OCI-LY1 (cell line): Measurements from ENCODE around the gene COMP.
"Not testable (repeated sequence)": the region's sequence is repeated elsewhere in the genome, so short reads cannot be mapped to it uniquely, and the experiment has no call there.

Experiments used
- H2AFZ ChIP-seq: fragments of 200-600 bp; sonication (generic), shearing (Covaris generic); 2 replicates; pipeline ENCODE4 v1.6.0; 2014; ENCODE audit warnings: antibody characterized with exemption, mild to moderate bottlenecking, low read length
- H3F3A ChIP-seq: fragments of 200-600 bp; sonication (generic), shearing (Covaris generic); 2 replicates; pipeline ENCODE4 v1.6.0; 2014; ENCODE audit warnings: mild to moderate bottlenecking, antibody characterized with exemption, low read length, moderate library complexity; ENCODE audit not compliant: insufficient read depth
- H3K27ac ChIP-seq: fragments of 200-600 bp; sonication (generic); 2 replicates; pipeline ENCODE4 v1.5.1; 2014; ENCODE audit warnings: low read length, mixed run types, mild to moderate bottlenecking, low read depth; ENCODE audit not compliant: poor library complexity, severe bottlenecking
- H3K27me3 ChIP-seq: fragments of 200-600 bp; sonication (generic); 2 replicates; pipeline ENCODE4 v1.6.0; 2014; ENCODE audit warnings: antibody characterized with exemption, mild to moderate bottlenecking, low read length, moderate library complexity; ENCODE audit not compliant: insufficient read depth
- H3K36me3 ChIP-seq: fragments of 200-600 bp; sonication (generic); 2 replicates; pipeline ENCODE4 v1.6.1; 2014; ENCODE audit warnings: mild to moderate bottlenecking, antibody characterized with exemption, low read length, moderate library complexity, mixed read lengths; ENCODE audit not compliant: insufficient read depth
- H3K4me1 ChIP-seq: fragments of 200-600 bp; sonication (generic); 2 replicates; pipeline ENCODE4 v1.5.1; 2014; ENCODE audit warnings: mild to moderate bottlenecking, low read length, moderate library complexity; ENCODE audit not compliant: insufficient read depth, severe bottlenecking
- H3K4me2 ChIP-seq: fragments of 200-600 bp; sonication (generic), shearing (Covaris generic); 2 replicates; pipeline ENCODE4 v1.6.1; 2014; ENCODE audit warnings: low read length
- H3K4me3 ChIP-seq: fragments of 200-600 bp; sonication (generic); 2 replicates; pipeline ENCODE4 v1.5.1; 2014; ENCODE audit warnings: low read length, low read depth, mild to moderate bottlenecking, mixed read lengths; ENCODE audit not compliant: poor library complexity, severe bottlenecking
- H3K79me2 ChIP-seq: fragments of 200-600 bp; shearing (Covaris generic); 2 replicates; pipeline ENCODE4 v1.6.1; 2016; ENCODE audit warnings: mixed run types, low read length, mixed read lengths; ENCODE audit not compliant: insufficient read depth
- H3K9ac ChIP-seq: fragments of 200-600 bp; sonication (generic), shearing (Covaris generic); 2 replicates; pipeline ENCODE4 v1.6.1; 2014; ENCODE audit warnings: mild to moderate bottlenecking, low read length, mixed read lengths
- H3K9me2 ChIP-seq: fragments of 200-600 bp; sonication (generic), shearing (Covaris generic); 2 replicates; pipeline ENCODE4 v1.6.1; 2014; ENCODE audit warnings: low read depth, mild to moderate bottlenecking, low read length, mixed read lengths
- H3K9me3 ChIP-seq: fragments of 200-600 bp; shearing (Covaris generic); 2 replicates; pipeline ENCODE4 v1.6.1; 2014; ENCODE audit warnings: low read length, mixed read lengths
- H4K20me1 ChIP-seq: fragments of 200-600 bp; sonication (generic), shearing (Covaris generic); 2 replicates; pipeline ENCODE4 v1.6.0; 2016; ENCODE audit warnings: mild to moderate bottlenecking, low read length; ENCODE audit not compliant: insufficient read depth
- EZH2 ChIP-seq: fragments of 200-600 bp; sonication (generic), shearing (Covaris generic); IDR thresholded peaks from 2 replicates; pipeline ENCODE4 v1.8.0; 2017; ENCODE audit warnings: borderline replicate concordance, mixed run types, mild to moderate bottlenecking, antibody characterized with exemption, low read length, moderate library complexity, mixed read lengths
- TF ChIP-seq, protein P1 (sequence below): fragments of 200-600 bp; sonication (generic), shearing (Covaris generic); IDR thresholded peaks from 2 replicates; pipeline ENCODE4 v1.5.1; 2017; ENCODE audit warnings: mild to moderate bottlenecking, antibody characterized with exemption, low read length, moderate library complexity, mixed read lengths

The COMP gene

DNA sequence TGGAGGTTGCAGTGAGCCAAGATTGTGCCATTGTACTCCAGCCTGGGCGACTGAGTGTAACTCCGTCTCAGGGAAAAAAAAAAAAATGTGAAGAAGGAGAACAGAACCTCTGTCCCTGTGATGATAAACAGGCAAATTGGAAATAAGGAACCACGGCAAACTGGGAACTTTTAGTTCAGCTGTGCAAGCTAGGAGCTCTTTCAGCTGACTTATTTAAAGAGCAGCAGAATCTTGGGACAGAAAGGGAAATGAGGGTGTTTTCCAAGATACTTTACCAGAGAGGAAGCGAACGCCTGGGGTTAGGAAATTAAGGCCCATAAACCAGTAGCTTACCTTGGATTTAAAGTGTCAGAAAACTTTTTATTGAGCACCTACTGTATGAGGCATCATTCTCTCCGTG, 37.7 kb upstream of the COMP start:
- Histone ChIP-seq H3K4me1 (peaks cover 9% of the 10 kb centered on the region), H3K9me2 (no peaks in the 10 kb centered on the region), H2AFZ (no peak overlapping the region), H3K4me2 (no peak overlapping the region), H3K4me3 (no peak overlapping the region), H3K27ac (no peak overlapping the region), H3F3A (no peaks in the 10 kb centered on the region), H3K27me3 (peaks cover 6% of the 10 kb centered on the region; the same call in 1 of the 2 replicates), H3K9ac (no peak overlapping the region), H3K9me3 (peaks cover 3% of the 10 kb centered on the region; the same call in 1 of the 2 replicates), H4K20me1 (peaks cover 3% of the 10 kb centered on the region; the same call in 1 of the 2 replicates), H3K36me3 (peaks cover 14% of the 10 kb centered on the region), H3K79me2 (peaks cover 15% of the 10 kb centered on the region)
- TF ChIP-seq, protein P1, sequence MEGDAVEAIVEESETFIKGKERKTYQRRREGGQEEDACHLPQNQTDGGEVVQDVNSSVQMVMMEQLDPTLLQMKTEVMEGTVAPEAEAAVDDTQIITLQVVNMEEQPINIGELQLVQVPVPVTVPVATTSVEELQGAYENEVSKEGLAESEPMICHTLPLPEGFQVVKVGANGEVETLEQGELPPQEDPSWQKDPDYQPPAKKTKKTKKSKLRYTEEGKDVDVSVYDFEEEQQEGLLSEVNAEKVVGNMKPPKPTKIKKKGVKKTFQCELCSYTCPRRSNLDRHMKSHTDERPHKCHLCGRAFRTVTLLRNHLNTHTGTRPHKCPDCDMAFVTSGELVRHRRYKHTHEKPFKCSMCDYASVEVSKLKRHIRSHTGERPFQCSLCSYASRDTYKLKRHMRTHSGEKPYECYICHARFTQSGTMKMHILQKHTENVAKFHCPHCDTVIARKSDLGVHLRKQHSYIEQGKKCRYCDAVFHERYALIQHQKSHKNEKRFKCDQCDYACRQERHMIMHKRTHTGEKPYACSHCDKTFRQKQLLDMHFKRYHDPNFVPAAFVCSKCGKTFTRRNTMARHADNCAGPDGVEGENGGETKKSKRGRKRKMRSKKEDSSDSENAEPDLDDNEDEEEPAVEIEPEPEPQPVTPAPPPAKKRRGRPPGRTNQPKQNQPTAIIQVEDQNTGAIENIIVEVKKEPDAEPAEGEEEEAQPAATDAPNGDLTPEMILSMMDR, result no peak
- no peak for TF ChIP-seq EZH2

- TF ChIP-seq EZH2, result no peak
- TF ChIP-seq, protein P1, result no peak
- no peaks in the 10 kb centered on the region; the same call in 1 of the 2 replicates for H3K27me3 ChIP-seq
- no peaks in the 10 kb centered on the region for H3K79me2 ChIP-seq
- no peak overlapping the region for H3K27ac ChIP-seq
- no peak overlapping the region for H2AFZ ChIP-seq
- H3K9me3 ChIP-seq, result no peaks in the 10 kb centered on the region
- H3K9ac ChIP-seq, result no peak overlapping the region
- H3F3A ChIP-seq, result no peaks in the 10 kb centered on the region
- H3K36me3 ChIP-seq, result no peaks in the 10 kb centered on the region
- no peak overlapping the region for H3K4me3 ChIP-seq
- H4K20me1 ChIP-seq, result no peaks in the 10 kb centered on the region
- no peaks in the 10 kb centered on the region for H3K9me2 ChIP-seq
- no peaks in the 10 kb centered on the region for H3K4me1 ChIP-seq
- no peak overlapping the region for H3K4me2 ChIP-seq
Measured at GRCh38 chr19:18817574-18817973, 26.5 kb upstream of the COMP start.

DNA sequence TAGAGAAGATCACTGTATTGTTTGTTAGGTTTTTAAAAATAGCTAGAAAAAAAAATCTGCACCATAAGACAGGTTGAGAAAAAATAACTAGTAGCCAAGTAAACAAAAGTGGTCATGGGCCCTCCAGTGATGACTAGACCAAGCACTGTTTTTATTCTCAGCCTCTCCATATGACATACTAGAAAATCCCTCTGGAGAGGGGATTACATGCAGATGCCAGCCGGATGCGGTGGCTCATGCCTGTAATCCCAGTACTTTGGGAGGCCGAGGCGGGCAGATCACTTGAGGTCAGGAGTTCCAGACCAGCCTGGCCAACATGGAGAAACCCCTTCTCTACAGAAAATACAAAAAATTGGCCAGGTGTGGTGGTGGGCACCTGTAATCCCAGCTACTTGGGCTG, 25.5 kb upstream of the COMP start:
- not testable (repeated sequence) for H3K79me2 ChIP-seq, H3K27me3 ChIP-seq, H4K20me1 ChIP-seq, H3K36me3 ChIP-seq, H3F3A ChIP-seq, H3K9me3 ChIP-seq, H3K9me2 ChIP-seq, H2AFZ ChIP-seq, H3K27ac ChIP-seq, H3K9ac ChIP-seq, H3K4me3 ChIP-seq, H3K4me2 ChIP-seq, H3K4me1 ChIP-seq

GRCh38 chr19:18815673-18816072, 24.6 kb upstream of the COMP start:
- Histone ChIP-seq H3K9ac (no peak overlapping the region), H4K20me1 (no peaks in the 10 kb centered on the region), H3K4me3 (no peak overlapping the region), H3K36me3 (no peaks in the 10 kb centered on the region), H2AFZ (no peak overlapping the region), H3K4me1 (no peaks in the 10 kb centered on the region), H3F3A (no peaks in the 10 kb centered on the region), H3K9me2 (no peaks in the 10 kb centered on the region), H3K79me2 (no peaks in the 10 kb centered on the region), H3K9me3 (no peaks in the 10 kb centered on the region), H3K27me3 (no peaks in the 10 kb centered on the region), H3K4me2 (no peak overlapping the region), H3K27ac (no peak overlapping the region)
- TF ChIP-seq EZH2, result no peak
- TF ChIP-seq, protein P1, result no peak
